PC-9 (cell line): ENCODE results near the gene ANK2. TPM values are rescaled to one million over a fixed set of nuclear protein-coding genes. Genes with fewer than 3 reads are reported as not detected.

Experiments used
- BruUV-seq: library from RNA; stranded (reverse); fragments of 400-500 nt; replicated peaks from 2 replicates; lab custom pipeline; 2021; lab: Mats Ljungman, UMichigan
- CTCF ChIA-PET: fragments of 300-600 bp; sonication (Branson Sonifier 250); formaldehyde crosslinking; loops from one replicate; lab custom pipeline; 2022; ENCODE audit warnings: antibody characterized with exemption; lab: Charles Lee
- POLR2A ChIA-PET: fragments of 300-600 bp; sonication (Branson Sonifier 250); formaldehyde crosslinking; loops from one replicate; lab custom pipeline; 2022; ENCODE audit warnings: antibody characterized with exemption; ENCODE audit not compliant: unreplicated experiment; lab: Charles Lee
- DNase-seq, 2 experiments: peaks; one replicate each; pipeline versions ENCODE4 v3.0.0 to v3.0.0-alpha.2; 2015 to 2022; ENCODE audit warnings: mixed read lengths in 1 of 2
- H2AFZ ChIP-seq: fragments of 200-600 bp; sonication (generic); 2 replicates; pipeline ENCODE4 v1.8.1; 2017; ENCODE audit warnings: antibody characterized with exemption
- H3F3A ChIP-seq: fragments of 200-600 bp; sonication (generic); 2 replicates; pipeline ENCODE4 v1.8.1; 2017; ENCODE audit warnings: antibody characterized with exemption, mild to moderate bottlenecking, low read depth; ENCODE audit not compliant: insufficient read depth
- H3K27ac ChIP-seq: fragments of 200-600 bp; sonication (generic); 2 replicates; pipeline ENCODE4 v1.6.1; 2016; ENCODE audit warnings: mixed run types
- H3K27me3 ChIP-seq: fragments of 200-600 bp; sonication (generic); 2 replicates; pipeline ENCODE4 v1.6.1; 2016; ENCODE audit warnings: low read depth, mixed run types; ENCODE audit not compliant: insufficient read depth
- H3K36me3 ChIP-seq: fragments of 200-600 bp; sonication (generic); 2 replicates; pipeline ENCODE4 v1.6.1; 2016; ENCODE audit warnings: low read depth, mixed run types
- H3K4me1 ChIP-seq: fragments of 200-600 bp; sonication (generic); replicated peaks from 2 replicates; pipeline ENCODE4 v1.6.1; 2016; ENCODE audit warnings: mixed run types; ENCODE audit not compliant: insufficient read depth
- H3K4me2 ChIP-seq: fragments of 200-600 bp; sonication (generic); 2 replicates; pipeline ENCODE4 v1.6.1; 2017; ENCODE audit warnings: mixed run types
- H3K4me3 ChIP-seq: fragments of 200-600 bp; sonication (generic); 2 replicates; pipeline ENCODE4 v1.6.1; 2016; ENCODE audit warnings: mixed run types
- H3K79me2 ChIP-seq: fragments of 200-600 bp; sonication (generic); 2 replicates; pipeline ENCODE4 v1.6.1; 2017; ENCODE audit warnings: low read depth, mixed run types
- H3K9me2 ChIP-seq: fragments of 200-600 bp; sonication (generic); 2 replicates; pipeline ENCODE4 v1.8.1; 2017; ENCODE audit warnings: mild to moderate bottlenecking; ENCODE audit not compliant: insufficient read depth
- H3K9me3 ChIP-seq: fragments of 200-600 bp; sonication (generic); 2 replicates; pipeline ENCODE4 v1.8.1; 2016; ENCODE audit warnings: low read depth; ENCODE audit not compliant: insufficient read depth
- H4K20me1 ChIP-seq: fragments of 200-600 bp; sonication (generic); 2 replicates; pipeline ENCODE4 v1.8.1; 2017; ENCODE audit not compliant: insufficient read depth
- CTCF ChIP-seq: fragments of 200-600 bp; sonication (generic); conservative IDR thresholded peaks from 2 replicates; pipeline ENCODE4 v1.6.1; 2017; ENCODE audit warnings: mixed run types, antibody characterized with exemption, mild to moderate bottlenecking, moderate library complexity
- EZH2 ChIP-seq: fragments of 200-600 bp; sonication (generic); IDR thresholded peaks from 2 replicates; pipeline ENCODE4 v1.8.0; 2017; ENCODE audit warnings: antibody characterized with exemption, low read depth
- intact Hi-C: fragments of 100-400 bp; cut with micrococcal nuclease; formaldehyde crosslinking; loops from one replicate; pipeline ENCODE4 v1.10.0; 2022; ENCODE audit not compliant: unreplicated experiment
- total RNA-seq: library from RNA; stranded (reverse); gene quantifications from 2 replicates; pipeline ENCODE4 v1.2.3, GENCODE V29; 2021

ANK2 gene
- total RNA-seq, 1 experiment from 2014 or later: 0.61 TPM

- CTCF ChIA-PET: no interaction called here
- Histone ChIP-seq H2AFZ (no peak overlapping the region), H3K4me3 (no peak overlapping the region), H3K9me3 (no peaks in the 10 kb centered on the region), H3K79me2 (no peaks in the 10 kb centered on the region), H3K27me3 (no peaks in the 10 kb centered on the region), H4K20me1 (no peaks in the 10 kb centered on the region), H3K4me1 (no peaks in the 10 kb centered on the region), H3K36me3 (no peaks in the 10 kb centered on the region), H3F3A (no peaks in the 10 kb centered on the region), H3K9me2 (no peaks in the 10 kb centered on the region), H3K4me2 (no peak overlapping the region), H3K27ac (no peak overlapping the region)
- no peak for DNase-seq
- intact Hi-C loops: no loop called here
- POLR2A ChIA-PET: no interaction called here
- BruUV-seq: no TSS peak
- no peak for TF ChIP-seq CTCF
- no peak for TF ChIP-seq EZH2
Measured at GRCh38 chr4:113147498-113148111, 98.2 kb downstream of the ANK2 start.

- H3K36me3 ChIP-seq: no peaks in the 10 kb centered on the region
- no peak overlapping the region for H2AFZ ChIP-seq
- H3K4me2 ChIP-seq: no peak overlapping the region
- H3F3A ChIP-seq: no peaks in the 10 kb centered on the region
- H3K27me3 ChIP-seq: no peaks in the 10 kb centered on the region
- BruUV-seq: no TSS peak
- H3K27ac ChIP-seq: no peak overlapping the region
- H3K9me3 ChIP-seq: no peaks in the 10 kb centered on the region
- DNase-seq: no peak
- no peak for TF ChIP-seq CTCF
- TF ChIP-seq EZH2: no peak
- H3K4me3 ChIP-seq: no peak overlapping the region
- intact Hi-C loops: no loop called here
- no peaks in the 10 kb centered on the region for H3K79me2 ChIP-seq
- ChIA-PET POLR2A (no interaction called here), CTCF (no interaction called here)
- H3K4me1 ChIP-seq: no peaks in the 10 kb centered on the region
- no peaks in the 10 kb centered on the region for H3K9me2 ChIP-seq
- no peaks in the 10 kb centered on the region for H4K20me1 ChIP-seq
Measured at GRCh38 chr4:113148925-113149324, 99.5 kb downstream of the ANK2 start.

DNA sequence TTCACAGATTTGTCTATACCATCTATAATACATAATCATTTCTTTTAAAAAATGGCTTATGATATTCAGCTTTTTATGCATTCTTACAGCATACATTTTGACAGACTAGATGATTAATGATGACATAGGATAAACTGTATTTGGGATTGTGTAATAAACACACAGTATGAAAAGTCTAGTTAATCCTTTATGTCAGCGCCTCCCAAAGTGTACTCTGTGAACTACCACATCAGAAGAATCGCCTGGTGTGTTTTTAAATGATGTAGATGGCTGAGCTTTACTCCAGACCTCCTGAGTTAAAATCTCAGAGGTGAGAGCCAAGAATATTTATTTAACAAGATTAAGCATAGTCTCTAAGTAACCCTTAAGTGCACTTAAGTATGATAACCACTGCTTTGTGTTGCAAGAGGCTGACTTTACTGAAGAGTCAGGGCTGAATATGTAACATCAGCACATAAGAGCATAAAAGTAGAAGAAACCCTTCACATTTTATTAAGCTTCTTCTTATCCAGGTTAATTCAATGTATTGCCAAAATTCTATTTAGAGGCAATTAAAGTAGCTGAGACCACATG lies 104.2 kb downstream of the ANK2 start:
- Histone ChIP-seq H3K4me3 (no peak overlapping the region), H3K9me3 (no peaks in the 10 kb centered on the region), H3K4me2 (no peak overlapping the region), H3K36me3 (no peaks in the 10 kb centered on the region), H3K9me2 (no peaks in the 10 kb centered on the region), H2AFZ (no peak overlapping the region), H3K27ac (no peak overlapping the region), H4K20me1 (no peaks in the 10 kb centered on the region), H3K79me2 (no peaks in the 10 kb centered on the region), H3K4me1 (no peaks in the 10 kb centered on the region), H3F3A (no peaks in the 10 kb centered on the region), H3K27me3 (no peaks in the 10 kb centered on the region)
- POLR2A ChIA-PET: interaction anchor here (0.6 kb wide), 1 partner anchor 90 kb away, joined by 3 read pairs; no protein-coding TSS in a partner anchor
- intact Hi-C loops: no loop called here
- TF ChIP-seq CTCF: 0 out of 2 replicates have a peak, but pooled peaks have one; percentile 20
- no peak for TF ChIP-seq EZH2
- DNase-seq: no peak
- CTCF ChIA-PET: no interaction called here
- BruUV-seq: no TSS peak
